ENCODE measurements around the gene GIT1. TPM values are rescaled to one million over a fixed set of nuclear protein-coding genes. Genes with fewer than 3 reads are reported as not detected.
A peak's percentile ranks its signal among the peaks of the same experiment; 100 is the strongest.

GIT1 gene
- total and polyA plus RNA-seq, 2 of the 13 experiments (the other 11 are each of a cell fraction or from before 2014, with no cell fraction given) = 14.2 to 30.8 TPM

- TF ChIP-seq REXO4 (CRISPR knock-in tag; IDR thresholded peaks at IDR 0.05; ENCODE audit: borderline replicate concordance) (no peak), ZNF570 (CRISPR knock-in tag; IDR thresholded peaks at IDR 0.05; ENCODE audit: borderline replicate concordance) (no peak), ZBTB33 (CRISPR knock-in tag; IDR thresholded peaks at IDR 0.05) (0 out of 2 replicates have a peak, but pooled peaks have one; percentile 58), BATF2 (CRISPR knock-in tag; IDR thresholded peaks at IDR 0.05) (no peak), FOSL2 (CRISPR knock-in tag; IDR thresholded peaks at IDR 0.05) (no peak), KDM1A (CRISPR knock-in tag; IDR thresholded peaks at IDR 0.05) (no peak), BCL6 (CRISPR knock-in tag; IDR thresholded peaks at IDR 0.05) (peak; percentile 53), NFE2L1 (CRISPR knock-in tag; IDR thresholded peaks at IDR 0.05; ENCODE audit: borderline replicate concordance) (no peak), CEBPZ (IDR thresholded peaks at IDR 0.05; ENCODE audit: low read length) (no peak), NCOA2 (CRISPR knock-in tag; IDR thresholded peaks at IDR 0.05) (peak; percentile 16; the same call in 1 of the 2 replicates), RXRA (CRISPR knock-in tag; IDR thresholded peaks at IDR 0.05) (peak; percentile 51), NFAT5 (CRISPR knock-in tag; IDR thresholded peaks at IDR 0.05) (0 out of 2 replicates have a peak, but pooled peaks have one; percentile 13), ZNF512 (CRISPR knock-in tag; IDR thresholded peaks at IDR 0.05) (no peak), ZNF720 (CRISPR knock-in tag; IDR thresholded peaks at IDR 0.05) (no peak)
Measured at GRCh38 chr17:29591737-29592608, 2.5 kb upstream of the GIT1 start (continued).
